Activated CD4-positive, alpha-beta T cell treated with anti-CD3 and anti-CD28 coated beads, Interleukin-2, Interleukin-6, amounts not matched to agents 100 ng/mL and 50 ng/mL, durations not matched to agents 16 hours and 8 hours (primary cell): ENCODE measurements around the gene DCAF15.

ENCODE experiments used
- DNase-seq: peaks from one replicate; pipeline ENCODE4 v3.0.0-alpha.2; 2020

The DCAF15 gene

GRCh38 chr19:13978351-13979243, 26.3 kb downstream of the DCAF15 start:
- DNase-seq, result no peak

DNA sequence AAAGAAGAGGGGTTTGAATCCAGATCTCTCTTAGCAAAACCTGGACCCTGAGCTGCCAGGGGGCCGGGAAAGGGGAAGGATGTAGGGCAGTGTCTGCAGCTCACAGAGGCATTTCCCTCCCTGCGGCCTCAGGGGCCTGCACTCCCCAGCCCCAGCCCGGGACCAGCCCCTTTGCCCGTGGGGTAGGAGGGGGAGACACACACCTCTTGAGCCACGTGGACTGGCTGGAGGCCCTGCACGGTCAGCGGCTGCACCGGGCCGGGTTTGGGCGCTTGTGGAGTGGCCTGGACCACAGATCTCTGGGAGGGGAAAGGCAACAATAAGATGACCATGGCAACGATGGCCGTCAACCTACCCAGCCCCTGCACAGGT, 26.9 kb downstream of the DCAF15 start:
- DNase-seq, result no peak

DNA sequence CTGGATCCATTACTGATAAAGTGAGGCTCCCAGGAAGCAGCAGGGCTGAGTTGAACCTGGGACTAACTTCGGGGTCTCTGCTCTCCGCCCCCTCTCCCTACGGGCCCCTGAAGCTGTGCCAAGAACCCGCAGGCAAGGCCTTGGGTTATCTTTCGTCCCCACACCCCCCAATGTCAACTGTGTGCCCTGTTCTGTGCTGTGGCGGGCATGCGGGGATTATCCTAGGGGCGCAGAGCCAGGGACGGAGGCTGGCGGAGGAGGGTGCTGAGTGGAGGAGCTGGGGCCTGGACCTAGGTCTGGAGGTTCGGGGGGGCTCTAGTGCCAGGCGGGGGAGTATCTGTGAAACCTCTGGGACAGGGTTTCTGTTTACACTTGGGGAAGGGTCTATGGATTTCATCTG, 27.4 kb downstream of the DCAF15 start:
- no peak for DNase-seq

- DNase-seq, result no peak
These were observed 28.0 kb downstream of the DCAF15 start for GRCh38 chr19:13980340-13980739.

- DNase-seq, result no peak
These were observed 28.7 kb downstream of the DCAF15 start for GRCh38 chr19:13981021-13981420.

DNA sequence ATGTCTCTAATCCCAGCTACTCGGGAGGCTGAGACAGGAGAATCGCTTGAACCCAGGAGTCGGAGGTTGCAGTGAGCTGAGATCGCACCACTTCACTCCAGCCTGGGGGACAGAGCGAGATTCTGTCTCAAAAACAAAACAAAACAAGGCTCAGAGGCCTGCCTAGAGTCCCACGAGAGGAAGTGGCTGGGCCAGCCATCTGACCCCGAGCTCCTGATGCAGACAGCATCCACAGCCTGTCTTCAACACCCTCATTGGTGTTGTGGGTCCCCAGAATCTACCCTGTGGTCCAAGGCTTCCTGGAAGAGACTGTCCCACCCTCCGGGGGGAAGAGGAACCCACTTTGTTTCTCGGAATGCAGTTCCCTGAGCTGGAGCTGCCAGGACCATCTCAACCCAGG, 29.2 kb downstream of the DCAF15 start:
- no peak for DNase-seq

- no peak for DNase-seq
These were observed 29.7 kb downstream of the DCAF15 start for GRCh38 chr19:13981988-13982501.

GRCh38 chr19:13982773-13983172, 30.5 kb downstream of the DCAF15 start:
- DNase-seq, result no peak

GRCh38 chr19:13983213-13983889, 31.0 kb downstream of the DCAF15 start:
- DNase-seq, result no peak

GRCh38 chr19:13984186-13984585, 31.9 kb downstream of the DCAF15 start:
- no peak for DNase-seq

DNA sequence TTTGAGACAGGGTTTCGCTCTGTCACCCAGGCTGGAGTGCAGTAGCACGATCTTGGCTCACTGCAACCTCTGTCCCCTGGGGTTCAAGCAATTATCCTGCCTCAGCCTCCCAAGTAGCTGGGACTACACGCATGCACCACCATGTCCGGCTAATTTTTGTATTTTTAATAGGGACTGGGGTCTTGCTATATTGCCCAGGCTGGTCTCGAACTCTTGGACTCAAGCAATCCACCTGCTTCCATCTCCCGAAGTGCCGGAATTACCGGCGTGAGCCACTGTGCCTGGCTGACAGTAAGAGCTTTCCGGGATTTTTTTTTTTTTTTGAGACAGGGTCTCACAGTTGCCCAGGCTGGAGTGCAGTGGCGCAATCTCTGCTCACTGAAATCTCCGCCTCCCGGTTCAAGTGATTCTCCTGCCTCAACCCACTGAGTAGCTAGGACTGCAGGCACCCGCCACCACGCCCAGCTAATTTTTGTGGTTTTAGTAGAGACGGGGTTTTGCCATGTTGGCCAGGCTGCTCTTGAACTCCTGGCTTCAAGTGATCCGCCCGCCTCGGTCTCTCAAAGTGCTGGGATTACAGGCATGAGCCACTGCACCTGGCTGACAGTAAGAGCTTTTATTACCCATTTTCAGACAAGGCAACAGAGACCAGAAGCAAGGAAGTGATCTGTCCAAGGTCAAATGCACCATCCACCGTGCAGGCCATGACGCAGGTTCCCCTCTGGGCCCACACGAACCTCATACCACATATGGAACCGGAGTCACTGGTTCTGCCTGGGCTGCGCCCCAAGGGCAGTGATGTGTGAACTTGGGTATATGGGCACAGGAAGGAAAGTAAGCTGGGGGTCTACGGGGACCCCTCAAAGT, 32.8 kb downstream of the DCAF15 start:
- DNase-seq, result no peak

DNA sequence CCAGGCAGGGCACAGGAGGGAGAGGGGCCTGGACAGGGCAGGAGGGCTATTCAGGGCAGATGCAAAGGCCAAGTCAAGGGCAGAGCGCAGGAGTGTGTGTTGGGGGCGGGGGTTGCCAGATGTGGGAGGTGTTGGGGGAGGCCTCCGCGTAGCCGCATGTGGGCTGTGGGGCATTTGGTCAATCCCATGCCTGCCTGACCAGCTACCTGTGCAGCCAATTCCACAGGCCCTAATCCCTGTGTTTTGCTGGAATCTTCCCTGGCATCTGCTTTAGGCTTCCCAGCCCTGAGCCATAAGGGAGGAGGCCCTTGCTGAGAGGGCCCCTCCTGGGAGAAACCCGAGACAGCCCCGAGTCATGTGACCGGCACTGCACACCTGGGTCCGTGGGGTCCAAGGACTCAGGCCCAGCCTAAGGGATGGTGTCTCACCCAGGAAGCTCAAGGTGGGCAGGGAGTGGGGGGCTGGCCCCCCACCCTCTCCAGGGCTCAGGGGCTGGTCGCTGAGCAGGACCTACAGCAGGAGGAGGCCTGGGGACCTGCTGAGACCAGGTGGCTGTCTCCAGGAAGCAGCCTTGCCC, 33.5 kb downstream of the DCAF15 start:
- no peak for DNase-seq

GRCh38 chr19:13986348-13986904, 34.1 kb downstream of the DCAF15 start:
- peak; percentile 99 for DNase-seq

DNA sequence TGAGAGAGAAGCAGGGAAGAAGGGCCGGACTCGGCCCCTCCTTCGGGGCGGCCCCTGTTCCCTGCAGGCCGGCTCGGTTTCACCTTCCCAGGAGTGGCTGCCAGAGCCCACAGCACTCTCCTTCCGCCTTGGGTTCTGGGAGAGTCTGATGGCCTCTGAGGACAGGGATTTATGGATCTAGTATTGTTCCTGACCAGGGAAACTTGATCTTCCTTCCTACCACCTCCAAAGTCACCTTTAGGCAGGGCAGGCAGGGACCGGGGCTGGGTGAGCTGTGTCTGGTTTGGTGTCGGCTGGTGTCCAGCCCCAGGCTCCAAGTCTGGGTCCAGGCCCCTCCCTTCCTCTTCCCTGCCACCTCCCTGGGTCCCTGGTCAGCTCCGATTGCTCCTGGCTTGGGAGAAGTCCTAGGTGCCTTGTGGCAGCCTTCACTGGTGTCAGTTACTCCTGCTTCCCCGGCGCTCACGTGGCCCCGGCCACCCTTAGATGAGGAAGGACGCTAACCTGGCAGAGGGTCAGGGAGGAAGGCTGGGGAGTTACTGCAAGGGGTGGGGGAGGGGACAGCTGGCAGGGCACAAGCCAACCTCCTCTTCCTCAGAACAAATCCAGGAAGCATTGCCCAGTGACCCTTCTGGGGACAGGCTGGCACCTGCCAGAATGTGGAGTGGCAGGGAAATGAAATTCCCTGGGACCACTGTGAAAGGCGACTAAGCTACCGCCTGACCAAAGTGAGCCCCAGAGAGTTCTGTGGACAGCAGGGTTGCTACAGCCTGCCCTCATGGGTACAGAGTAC, 35.0 kb downstream of the DCAF15 start:
- no peak for DNase-seq

GRCh38 chr19:13989487-13989886, 37.2 kb downstream of the DCAF15 start:
- no peak for DNase-seq

DNA sequence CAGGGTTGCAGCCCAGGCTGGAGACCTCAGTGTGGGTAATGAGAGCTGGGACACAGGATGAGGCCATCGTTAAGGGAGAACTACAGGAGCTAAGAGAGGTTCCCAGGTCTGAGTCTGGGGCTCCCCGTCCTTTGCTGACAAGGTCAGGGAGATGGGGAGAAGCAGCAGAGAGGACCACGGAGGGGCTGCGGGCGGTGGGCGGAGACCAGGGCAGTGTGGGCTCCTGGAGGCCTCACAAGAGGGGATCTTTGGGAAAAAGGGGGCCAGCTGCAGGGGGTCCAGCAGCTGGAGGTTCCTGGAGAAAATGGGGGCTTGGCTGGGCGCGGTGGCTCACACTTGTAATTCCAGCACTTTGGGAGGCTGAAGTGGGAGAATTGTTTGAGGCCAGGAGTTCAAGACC, 37.8 kb downstream of the DCAF15 start:
- DNase-seq, result no peak

- DNase-seq, result no peak
These were observed 39.7 kb downstream of the DCAF15 start for GRCh38 chr19:13992025-13992424.

DNA sequence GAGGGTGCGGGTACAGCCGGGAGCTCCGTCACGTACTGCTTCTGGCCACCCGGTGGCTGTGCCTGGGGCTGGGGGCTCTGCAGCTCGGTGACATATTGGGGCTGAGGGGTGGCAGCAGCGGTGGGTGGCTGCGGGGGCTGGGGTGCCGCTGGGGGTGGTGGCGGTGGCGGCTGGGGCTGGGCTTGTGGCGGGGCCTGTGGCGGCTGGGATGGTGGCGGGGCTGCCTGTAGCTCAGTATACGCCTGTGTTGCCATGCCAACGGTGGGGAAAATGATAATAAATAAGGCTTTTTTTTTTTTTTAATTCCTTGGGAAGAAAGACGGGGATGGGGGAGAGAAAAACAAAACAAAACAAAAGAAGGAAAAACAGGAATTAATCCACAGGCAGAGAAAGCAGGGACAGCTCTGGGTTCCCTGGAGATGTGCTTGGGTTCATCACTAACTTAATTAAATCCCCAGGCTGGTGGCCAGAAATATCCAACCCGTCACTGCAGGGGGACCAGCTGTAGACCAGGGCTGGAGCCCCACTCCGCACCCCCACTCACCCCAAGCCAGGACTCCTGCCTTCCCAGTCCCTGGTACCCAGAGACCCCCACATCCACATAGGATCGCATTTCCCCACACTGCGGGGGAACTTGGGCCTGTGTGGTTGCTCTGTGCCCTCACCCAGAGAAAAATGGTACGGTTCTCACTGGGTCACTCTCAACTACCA, 41.4 kb downstream of the DCAF15 start:
- no peak for DNase-seq

DNA sequence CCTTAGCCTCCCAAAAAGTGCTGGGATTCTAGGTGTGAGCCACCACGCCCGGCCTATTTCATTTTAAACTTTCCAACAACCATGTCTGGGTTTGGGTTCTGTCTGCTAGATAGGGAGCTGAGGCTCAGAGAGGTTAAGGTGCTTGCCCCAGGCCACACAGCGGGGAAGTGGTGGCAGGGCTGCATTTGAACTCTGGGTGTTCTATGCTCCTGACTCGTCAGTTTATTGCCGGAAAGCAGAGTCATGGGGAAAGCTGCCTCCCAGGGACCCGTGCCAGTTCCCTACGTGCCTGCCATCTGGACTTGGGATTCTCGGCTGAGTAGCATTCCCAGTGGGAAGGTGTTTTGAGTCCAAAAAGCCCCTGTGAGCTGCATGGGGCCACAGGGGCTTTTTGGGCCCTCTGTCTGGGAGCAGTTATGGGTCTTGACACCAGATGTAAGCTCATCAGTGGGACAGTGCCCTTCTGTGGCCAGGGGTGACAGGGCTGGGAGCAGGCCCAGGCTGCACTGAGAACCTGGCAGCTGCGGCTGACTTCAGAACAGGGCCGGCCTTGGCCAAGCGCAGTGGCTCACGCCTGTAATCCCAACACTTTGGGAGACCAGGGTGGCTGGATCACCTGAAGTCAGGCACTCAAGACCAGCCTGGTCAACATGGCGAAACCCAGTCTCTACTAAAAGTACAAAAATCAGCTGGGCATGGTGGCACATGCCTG, 42.9 kb downstream of the DCAF15 start:
- no peak for DNase-seq
